Endothelial cell of umbilical vein (primary cell): Measurements from ENCODE around the gene PHLDB2. TPM values are rescaled to one million over a fixed set of nuclear protein-coding genes. Genes with fewer than 3 reads are reported as not detected.

ENCODE experiments used
- BruUV-seq: library from RNA; stranded (reverse); fragments of 400-500 nt; replicated peaks from 2 replicates; lab custom pipeline; 2021; lab: Mats Ljungman, UMichigan
- CTCF ChIA-PET: fragments of 300-600, 350-600 bp; sonication (Branson Sonifier 250); formaldehyde crosslinking; loops from one replicate; lab custom pipeline; 2021; ENCODE audit warnings: antibody characterized with exemption, inconsistent platforms; lab: Charles Lee
- POLR2A ChIA-PET: fragments of 300-600, 350-600 bp; sonication (Branson Sonifier 250); formaldehyde crosslinking; loops from one replicate; lab custom pipeline; 2021; ENCODE audit warnings: antibody characterized with exemption, inconsistent platforms; lab: Charles Lee
- DNase-seq: peaks from one replicate; pipeline ENCODE4 v3.0.0-alpha.2; 2011; ENCODE audit warnings: low read depth, low spot score
- FAIRE-seq: peaks from 2 replicates; lab custom pipeline; 2011; peaks lifted over from hg19 to GRCh38; lab: Jason Lieb, UNC
- H2AFZ ChIP-seq: 2 replicates; pipeline ENCODE4 v1.6.0; 2012; ENCODE audit warnings: low read depth, low read length, control low read depth, inconsistent platforms
- H3K27ac ChIP-seq: 2 replicates; pipeline ENCODE4 v1.5.1; 2011; ENCODE audit warnings: low read depth, mild to moderate bottlenecking, control low read depth, low read length, moderate library complexity; ENCODE audit not compliant: insufficient read depth
- H3K27me3 ChIP-seq, 2 experiments: 2 replicates each; pipeline versions ENCODE4 v1.6.0 to v1.6.1; 2011; ENCODE audit warnings: low read length in 2 of 2, mixed read lengths in 1 of 2; ENCODE audit not compliant: control insufficient read depth in 2 of 2, insufficient read depth in 2 of 2
- H3K36me3 ChIP-seq, 2 experiments: 2 replicates in 1 of 2; 3 replicates in 1 of 2; pipeline ENCODE4 v1.5.1; 2011; ENCODE audit warnings: low read length in 2 of 2, mild to moderate bottlenecking in 1 of 2, moderate library complexity in 1 of 2; ENCODE audit not compliant: control insufficient read depth in 2 of 2, insufficient read depth in 2 of 2; ENCODE audit errors: extremely low read depth in 1 of 2
- H3K4me1 ChIP-seq: 3 replicates; pipeline ENCODE4 v1.5.1; 2011; ENCODE audit warnings: mild to moderate bottlenecking, low read length; ENCODE audit not compliant: control insufficient read depth, insufficient read depth; ENCODE audit errors: extremely low read depth
- H3K4me2 ChIP-seq: 2 replicates; pipeline ENCODE4 v1.6.1; 2011; ENCODE audit warnings: low read length, control low read depth, mixed read lengths; ENCODE audit not compliant: insufficient read depth
- H3K4me3 ChIP-seq, 3 experiments: fragments of 200-600 bp in 1 of 3; sonication (generic), shearing (Covaris generic) in 1 of 3; replicated peaks in 1 of 3; 2 replicates each; pipeline ENCODE4 v1.5.1; 2011 to 2016; ENCODE audit warnings: control low read depth in 3 of 3, low read length in 3 of 3, mild to moderate bottlenecking in 2 of 3, inconsistent platforms in 1 of 3, low read depth in 1 of 3, moderate library complexity in 1 of 3; ENCODE audit not compliant: insufficient read depth in 1 of 3
- H3K79me2 ChIP-seq: 2 replicates; pipeline ENCODE4 v1.6.0; 2012; ENCODE audit warnings: low read length, inconsistent platforms; ENCODE audit not compliant: control insufficient read depth, insufficient read depth
- H3K9ac ChIP-seq: replicated peaks from 2 replicates; pipeline ENCODE3; 2011; ENCODE audit warnings: low read length, control low read depth; ENCODE audit not compliant: insufficient read depth; ENCODE audit errors: extremely low read depth
- H3K9me1 ChIP-seq: replicated peaks from 3 replicates; pipeline ENCODE4 v1.6.0; 2011; ENCODE audit warnings: mild to moderate bottlenecking, low read length; ENCODE audit not compliant: control insufficient read depth, insufficient read depth; ENCODE audit errors: extremely low read depth
- H3K9me3 ChIP-seq: replicated peaks from 2 replicates; pipeline ENCODE4 v1.5.1; 2012; ENCODE audit warnings: low read length, inconsistent platforms; ENCODE audit not compliant: control insufficient read depth, insufficient read depth
- H4K20me1 ChIP-seq: replicated peaks from 2 replicates; pipeline ENCODE3; 2011; ENCODE audit warnings: mild to moderate bottlenecking, low read length; ENCODE audit not compliant: control insufficient read depth, insufficient read depth; ENCODE audit errors: extremely low read depth
- CTCF ChIP-seq, 2 donors: IDR thresholded peaks; 1 replicate in 1 of 2; 2 replicates in 1 of 2; pipeline ENCODE4 v1.5.1; 2011; ENCODE audit warnings: low read length in 2 of 2, mild to moderate bottlenecking in 2 of 2, moderate library complexity in 2 of 2, control low read depth in 1 of 2, inconsistent platforms in 1 of 2, low read depth in 1 of 2; ENCODE audit not compliant: insufficient read depth in 1 of 2; ENCODE audit errors: extremely low read depth in 1 of 2
- EZH2 ChIP-seq: IDR thresholded peaks from 2 replicates; pipeline ENCODE4 v1.6.1; 2012; ENCODE audit warnings: borderline replicate concordance, low read depth, mild to moderate bottlenecking, moderate library complexity, low read length, inconsistent platforms; ENCODE audit not compliant: severe bottlenecking
- FOS ChIP-seq: IDR thresholded peaks from 2 replicates; pipeline ENCODE4 v1.6.1; 2011; ENCODE audit warnings: mild to moderate bottlenecking, low read length, moderate library complexity, borderline replicate concordance; ENCODE audit not compliant: insufficient read depth
- GATA2 ChIP-seq: IDR thresholded peaks from 2 replicates; pipeline ENCODE4 v1.7.0; 2011; ENCODE audit warnings: low read depth, mild to moderate bottlenecking, moderate library complexity, mixed read lengths, low read length; ENCODE audit not compliant: insufficient read length, insufficient read depth
- MAX ChIP-seq: IDR thresholded peaks from 2 replicates; pipeline ENCODE4 v1.6.1; 2011; ENCODE audit not compliant: insufficient read depth, insufficient read length
- POLR2A ChIP-seq: IDR thresholded peaks from 2 replicates; pipeline ENCODE4 v1.6.1; 2012; ENCODE audit warnings: low read depth, mild to moderate bottlenecking, control low read depth, low read length
- POLR2AphosphoS5 ChIP-seq: IDR thresholded peaks from 2 replicates; pipeline ENCODE4 v1.6.1; 2012; ENCODE audit warnings: low read depth, mild to moderate bottlenecking, control low read depth, low read length, moderate library complexity; ENCODE audit not compliant: insufficient read depth
- dilution Hi-C: fragments of 300-500 bp; cut with MboI; formaldehyde crosslinking; loops from one replicate; pipeline ENCODE4 v1.15.0; 2019; ENCODE audit warnings: low sequenced_read_pairs; ENCODE audit not compliant: extremely low pct_ligation_motif_present
- intact Hi-C: fragments of 100-400 bp; cut with micrococcal nuclease; formaldehyde crosslinking; loops from one replicate; pipeline ENCODE4 v1.10.0; 2022
- polyA plus RNA-seq, 4 experiments: library from polyadenylated mRNA; depleted of rRNA in 3 of 4; stranded (reverse) in 3 of 4; unstranded in 1 of 4; fragments of >200 nt; gene quantifications; 2 replicates each; pipeline versions ENCODE4 v1.2.1 to v1.2.3, GENCODE V29; 2011 to 2012; ENCODE audit warnings: missing spikeins in 1 of 4
- total RNA-seq: library from RNA; stranded (reverse); gene quantifications from 2 replicates; pipeline ENCODE4 v1.2.3, GENCODE V29; 2021

Gene PHLDB2
- total and polyA plus RNA-seq, 2 donors (not counting 3 experiments of a cell fraction or from before 2014, with no cell fraction given), result 22.4 to 104 TPM

- DNase-seq (no peak), FAIRE-seq (no peak)
- no peak overlapping the region for H3K4me3 ChIP-seq
- no peak overlapping the region for H3K27ac ChIP-seq
- H3K9me1 ChIP-seq, result no peaks in the 10 kb centered on the region
- ChIA-PET POLR2A (no interaction called here), CTCF (interaction anchor here (0.7 to 2.0 kb wide), 3 partner anchors 16 to 196 kb away, joined by 3 to 6 read pairs (median 3); no protein-coding TSS in a partner anchor)
- no peak for TF ChIP-seq POLR2AphosphoS5
- TF ChIP-seq MAX, result no peak
- TF ChIP-seq FOS, result no peak
- TF ChIP-seq POLR2A, result no peak
- no peak for TF ChIP-seq GATA2
- no peak for TF ChIP-seq CTCF (IDR thresholded peaks at IDR 0.05; ENCODE audit: extremely low read depth in 1 of 2, insufficient read depth in 1 of 2, low read depth in 1 of 2, low read length in 2 of 2)
- TF ChIP-seq EZH2, result no peak
- no peak overlapping the region for H2AFZ ChIP-seq
- no peaks in the 10 kb centered on the region for H3K9me3 ChIP-seq
- no peak overlapping the region for H3K4me2 ChIP-seq
- H3K27me3 ChIP-seq, result no peaks in the 10 kb centered on the region
- no peaks in the 10 kb centered on the region for H4K20me1 ChIP-seq
- peaks cover 0 to 6% of the 10 kb centered on the region in 2 experiments for H3K36me3 ChIP-seq
- BruUV-seq, result no TSS peak
- H3K79me2 ChIP-seq, result peaks cover 9% of the 10 kb centered on the region
- no peak overlapping the region for H3K9ac ChIP-seq
- H3K4me1 ChIP-seq, result peaks cover 27% of the 10 kb centered on the region
- dilution Hi-C loops, result no loop called here
- intact Hi-C loops, result loop anchor here (10.0 kb wide), 1 partner anchor 183 kb away; no protein-coding TSS in a partner anchor
These were observed 52.4 kb downstream of the PHLDB2 start for GRCh38 chr3:111911446-111911845.
